BJ (cell line): Measurements from ENCODE around the gene NUMBL. TPM values are rescaled to one million over a fixed set of nuclear protein-coding genes. Genes with fewer than 3 reads are reported as not detected.
A peak's percentile ranks its signal among the peaks of the same experiment; 100 is the strongest.

ENCODE experiments used
- CTCF ChIA-PET: fragments of 350-600 bp; formaldehyde crosslinking; extraction: SDS; loops from one replicate; lab custom pipeline; 2021; ENCODE audit warnings: antibody characterized with exemption, inconsistent platforms; lab: Yijun Ruan, JAX
- POLR2A ChIA-PET: fragments of 300-600 bp; sonication (Branson Sonifier 250); formaldehyde crosslinking; extraction: SDS; loops from one replicate; lab custom pipeline; 2021; ENCODE audit warnings: antibody characterized with exemption; lab: Charles Lee
- DNase-seq: peaks from one replicate; pipeline ENCODE4 v3.0.0-alpha.2; 2011; ENCODE audit warnings: low read depth
- H3K27me3 ChIP-seq: 2 replicates; pipeline ENCODE4 v1.6.0; 2011; ENCODE audit warnings: low read length; ENCODE audit not compliant: control insufficient read depth, insufficient read depth
- H3K36me3 ChIP-seq: 2 replicates; pipeline ENCODE4 v1.5.1; 2011; ENCODE audit warnings: low read length; ENCODE audit not compliant: control insufficient read depth, insufficient read depth
- H3K4me3 ChIP-seq: 2 replicates; pipeline ENCODE4 v1.5.1; 2011; ENCODE audit warnings: low read depth, mild to moderate bottlenecking, control low read depth, low read length
- polyA plus RNA-seq: library from polyadenylated mRNA; depleted of rRNA; stranded (reverse); fragments of >200 nt; gene quantifications from 2 replicates; pipeline ENCODE4 v1.2.3, GENCODE V29; 2011
- TF ChIP-seq, protein P1 (sequence below): IDR thresholded peaks from 2 replicates; pipeline ENCODE4 v1.5.1; 2011; ENCODE audit warnings: low read depth, mild to moderate bottlenecking, control low read depth, inconsistent platforms, low read length, moderate library complexity; ENCODE audit not compliant: insufficient read depth

The NUMBL gene
- polyA plus RNA-seq, 1 experiment, result 28.6 TPM

DNA sequence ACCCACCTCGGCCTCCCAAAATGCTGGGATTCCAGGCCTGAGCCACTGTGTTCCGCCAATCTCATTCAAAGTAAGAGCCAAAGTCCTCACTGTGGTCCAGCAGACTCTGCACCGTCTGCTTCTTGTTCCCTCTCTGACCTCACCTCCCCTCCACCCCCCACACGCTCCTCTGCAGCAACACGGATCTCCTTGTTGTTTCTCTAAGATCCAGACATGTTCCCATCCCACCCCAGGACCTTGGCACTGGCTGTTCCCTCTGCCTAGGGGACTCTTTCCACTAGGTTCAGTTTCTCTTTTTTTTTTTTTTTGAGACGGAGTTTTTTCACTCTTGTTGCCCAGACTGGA, 50.8 kb downstream of the NUMBL start:
- Histone ChIP-seq H3K36me3 (no peaks in the 10 kb centered on the region), H3K27me3 (no peaks in the 10 kb centered on the region; the same call in 1 of the 2 replicates), H3K4me3 (no peak overlapping the region)
- TF ChIP-seq, protein P1, sequence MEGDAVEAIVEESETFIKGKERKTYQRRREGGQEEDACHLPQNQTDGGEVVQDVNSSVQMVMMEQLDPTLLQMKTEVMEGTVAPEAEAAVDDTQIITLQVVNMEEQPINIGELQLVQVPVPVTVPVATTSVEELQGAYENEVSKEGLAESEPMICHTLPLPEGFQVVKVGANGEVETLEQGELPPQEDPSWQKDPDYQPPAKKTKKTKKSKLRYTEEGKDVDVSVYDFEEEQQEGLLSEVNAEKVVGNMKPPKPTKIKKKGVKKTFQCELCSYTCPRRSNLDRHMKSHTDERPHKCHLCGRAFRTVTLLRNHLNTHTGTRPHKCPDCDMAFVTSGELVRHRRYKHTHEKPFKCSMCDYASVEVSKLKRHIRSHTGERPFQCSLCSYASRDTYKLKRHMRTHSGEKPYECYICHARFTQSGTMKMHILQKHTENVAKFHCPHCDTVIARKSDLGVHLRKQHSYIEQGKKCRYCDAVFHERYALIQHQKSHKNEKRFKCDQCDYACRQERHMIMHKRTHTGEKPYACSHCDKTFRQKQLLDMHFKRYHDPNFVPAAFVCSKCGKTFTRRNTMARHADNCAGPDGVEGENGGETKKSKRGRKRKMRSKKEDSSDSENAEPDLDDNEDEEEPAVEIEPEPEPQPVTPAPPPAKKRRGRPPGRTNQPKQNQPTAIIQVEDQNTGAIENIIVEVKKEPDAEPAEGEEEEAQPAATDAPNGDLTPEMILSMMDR, result no peak
- POLR2A ChIA-PET, result no interaction called here
- CTCF ChIA-PET, result interaction anchor here (0.6 to 1.1 kb wide), 4 partner anchors 34 to 194 kb away, joined by 3 to 4 read pairs (median 3); no protein-coding TSS in a partner anchor
- DNase-seq, result no peak

DNA sequence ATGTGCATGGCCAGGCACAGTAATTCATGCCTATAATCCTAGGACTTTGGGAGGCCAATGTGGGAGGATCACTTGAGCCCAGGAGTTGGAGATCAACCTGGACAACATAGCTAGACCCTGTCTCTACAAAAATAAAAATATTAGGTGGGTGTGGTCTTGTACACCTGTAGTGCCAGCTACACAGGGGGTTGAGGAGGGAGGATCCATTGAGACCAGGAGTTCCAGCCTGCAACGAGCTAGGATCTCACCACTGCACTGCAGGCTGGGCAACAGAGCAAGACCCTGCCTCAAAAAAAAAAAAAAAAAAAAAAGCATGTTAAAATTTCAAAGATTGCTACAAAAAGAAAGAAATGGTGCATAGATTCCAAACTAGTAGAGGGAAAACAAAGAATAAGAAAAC, 52.1 kb downstream of the NUMBL start:
- TF ChIP-seq, protein P1, result no peak
- CTCF ChIA-PET, result interaction anchor here (1.1 to 1.7 kb wide), 2 partner anchors 33 to 39 kb away, joined by 4 read pairs; no protein-coding TSS in a partner anchor
- POLR2A ChIA-PET, result interaction anchor here (0.6 kb wide), 1 partner anchor 445 kb away, joined by 3 read pairs; no protein-coding TSS in a partner anchor
- Histone ChIP-seq H3K36me3 (no peaks in the 10 kb centered on the region), H3K4me3 (no peak overlapping the region), H3K27me3 (no peaks in the 10 kb centered on the region; the same call in 1 of the 2 replicates)
- no peak for DNase-seq

DNA sequence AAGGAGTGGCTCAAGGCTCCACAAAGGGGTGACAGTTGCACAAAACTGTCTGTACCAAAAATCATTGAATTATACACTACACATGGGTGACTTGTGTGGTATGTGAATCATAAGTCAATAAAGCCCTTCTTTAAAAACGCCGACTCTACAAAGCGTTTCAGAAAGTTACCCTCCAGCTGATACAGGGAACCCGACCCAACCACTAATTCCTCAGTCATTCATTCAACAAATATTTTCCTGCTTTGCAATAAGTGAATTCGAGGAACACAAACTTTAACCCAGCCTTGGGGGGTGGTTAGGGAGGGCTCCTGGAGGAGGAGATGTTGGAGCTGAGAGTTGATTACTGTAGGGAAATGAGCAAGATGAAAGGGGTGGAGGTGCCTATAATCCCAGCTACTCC, 57.2 kb downstream of the NUMBL start:
- Histone ChIP-seq H3K36me3 (no peaks in the 10 kb centered on the region), H3K4me3 (no peak overlapping the region), H3K27me3 (no peaks in the 10 kb centered on the region; the same call in 1 of the 2 replicates)
- POLR2A ChIA-PET, result interaction anchor here (0.6 kb wide), 1 partner anchor 213 kb away, joined by 10 read pairs; no protein-coding TSS in a partner anchor
- CTCF ChIA-PET, result interaction anchor here (0.8 to 6.9 kb wide), 18 partner anchors 11 to 336 kb away, joined by 3 to 171 read pairs (median 8); partner anchors contain the start of genes BLVRB and LTBP4
- DNase-seq, result peak; percentile 36
- TF ChIP-seq, protein P1, result no peak

DNA sequence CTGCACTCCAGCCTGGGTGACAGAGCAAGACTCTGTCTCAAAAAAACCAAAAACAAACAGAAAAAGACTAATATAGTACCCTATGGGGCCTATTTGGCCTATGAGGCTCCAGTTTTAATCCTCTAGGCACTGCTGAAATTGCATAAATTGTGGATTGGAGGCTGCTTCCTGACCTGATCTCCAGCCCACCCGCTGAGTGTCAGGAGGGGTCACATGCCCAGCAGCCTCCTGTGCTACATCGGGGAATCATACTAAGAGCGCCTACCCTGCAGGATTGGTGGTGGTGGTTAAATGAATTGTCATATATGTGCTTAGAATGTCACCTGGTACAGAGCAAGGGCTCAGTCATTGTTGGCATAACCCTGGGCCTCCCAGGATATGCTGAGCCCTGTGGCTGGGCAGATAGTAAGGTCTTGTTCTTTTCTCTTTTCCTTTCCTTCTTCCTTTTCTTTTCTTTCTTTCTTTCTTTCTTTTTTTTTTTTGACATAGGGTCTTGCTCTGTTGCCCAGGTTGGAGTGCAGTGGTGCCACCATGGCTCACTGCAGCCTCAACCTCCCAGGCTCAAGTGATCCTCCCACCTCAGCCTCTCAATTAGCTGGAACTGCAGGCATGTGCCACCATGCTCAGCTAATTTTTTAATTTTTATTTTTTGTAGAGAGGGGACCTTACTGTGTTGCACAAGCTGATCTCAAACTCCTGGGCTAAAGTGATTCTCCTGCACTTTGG, 58.0 kb downstream of the NUMBL start:
- TF ChIP-seq, protein P1, result no peak
- DNase-seq, result no peak
- ChIA-PET CTCF (interaction anchor here (1.6 to 6.9 kb wide), 11 partner anchors 10 to 335 kb away, joined by 4 to 171 read pairs (median 16); partner anchors contain the start of gene LTBP4), POLR2A (interaction anchor here (0.6 kb wide), 1 partner anchor 212 kb away, joined by 10 read pairs; no protein-coding TSS in a partner anchor)
- Histone ChIP-seq H3K4me3 (no peak overlapping the region), H3K36me3 (no peaks in the 10 kb centered on the region), H3K27me3 (no peaks in the 10 kb centered on the region; the same call in 1 of the 2 replicates)

GRCh38 chr19:40630571-40631160, 59.8 kb downstream of the NUMBL start:
- DNase-seq, result no peak
- POLR2A ChIA-PET, result no interaction called here
- Histone ChIP-seq H3K4me3 (no peak overlapping the region), H3K27me3 (no peaks in the 10 kb centered on the region; the same call in 1 of the 2 replicates), H3K36me3 (peaks cover 3% of the 10 kb centered on the region; the same call in 1 of the 2 replicates)
- CTCF ChIA-PET, result interaction anchor here (1.7 to 6.9 kb wide), 2 partner anchors 10 to 28 kb away, joined by 4 to 171 read pairs; partner anchors contain the start of gene LTBP4
- TF ChIP-seq, protein P1, result no peak
